Suprapubic skin (tissue), 4 donors: ENCODE results near the gene ADAMTS8. TPM values are rescaled to one million over a fixed set of nuclear protein-coding genes. Genes with fewer than 3 reads are reported as not detected.

Experiments used
- DNase-seq, 2 donors: peaks; one replicate each; pipeline ENCODE4 v3.0.0-alpha.2; 2019; ENCODE audit warnings: low spot score in 2 of 2
- H3K27ac ChIP-seq: fragments of 200-600 bp; sonication (generic); one replicate; pipeline ENCODE4 v1.5.1; 2019
- H3K27me3 ChIP-seq: fragments of 200-600 bp; sonication (generic); one replicate; pipeline ENCODE4 v1.5.1; 2019
- H3K36me3 ChIP-seq: fragments of 200-600 bp; sonication (generic); one replicate; pipeline ENCODE4 v1.5.1; 2019
- H3K4me1 ChIP-seq: fragments of 200-600 bp; sonication (generic); one replicate; pipeline ENCODE4 v1.5.1; 2019
- H3K4me3 ChIP-seq: fragments of 200-600 bp; sonication (generic); one replicate; pipeline ENCODE4 v1.5.1; 2019; ENCODE audit warnings: mild to moderate bottlenecking
- H3K9me3 ChIP-seq: fragments of 200-600 bp; sonication (generic); one replicate; pipeline ENCODE4 v1.5.1; 2019
- CTCF ChIP-seq, 2 donors: fragments of 200-600 bp in 1 of 2; fragments of 450-650 bp in 1 of 2; sonication (generic) in 1 of 2; IDR thresholded peaks; one replicate each; pipeline ENCODE4 v1.5.1; 2016 to 2019; ENCODE audit warnings: antibody characterized with exemption in 2 of 2, mild to moderate bottlenecking in 1 of 2, moderate library complexity in 1 of 2
- EP300 ChIP-seq: sonication (generic); formaldehyde crosslinking; IDR thresholded peaks from one replicate; pipeline ENCODE4 v1.6.1; 2017; ENCODE audit warnings: antibody characterized with exemption
- POLR2A ChIP-seq, 2 donors: fragments of 450-650 bp; IDR thresholded peaks; one replicate each; pipeline ENCODE4 v1.6.1; 2017; ENCODE audit warnings: antibody characterized with exemption in 2 of 2, mild to moderate bottlenecking in 2 of 2, moderate library complexity in 2 of 2
- POLR2AphosphoS5 ChIP-seq, 3 donors: sonication (generic); formaldehyde crosslinking; IDR thresholded peaks; one replicate each; pipeline ENCODE4 v1.6.1; 2017; ENCODE audit warnings: antibody characterized with exemption in 3 of 3
- WGBS: methylation state at CpG from one replicate; pipeline ENCODE4 v1.1.5; 2018; 5-methylcytosine and 5-hydroxymethylcytosine counted together
- total RNA-seq, 4 donors: library from RNA; depleted of rRNA; stranded (reverse); fragments of >200 nt; gene quantifications; one replicate each; pipeline ENCODE4 v1.1.0, GENCODE V29; 2016

Gene ADAMTS8
- total RNA-seq, 4 donors from 2014 or later, result 0.30 to 0.72 (median 0.65) TPM

DNA sequence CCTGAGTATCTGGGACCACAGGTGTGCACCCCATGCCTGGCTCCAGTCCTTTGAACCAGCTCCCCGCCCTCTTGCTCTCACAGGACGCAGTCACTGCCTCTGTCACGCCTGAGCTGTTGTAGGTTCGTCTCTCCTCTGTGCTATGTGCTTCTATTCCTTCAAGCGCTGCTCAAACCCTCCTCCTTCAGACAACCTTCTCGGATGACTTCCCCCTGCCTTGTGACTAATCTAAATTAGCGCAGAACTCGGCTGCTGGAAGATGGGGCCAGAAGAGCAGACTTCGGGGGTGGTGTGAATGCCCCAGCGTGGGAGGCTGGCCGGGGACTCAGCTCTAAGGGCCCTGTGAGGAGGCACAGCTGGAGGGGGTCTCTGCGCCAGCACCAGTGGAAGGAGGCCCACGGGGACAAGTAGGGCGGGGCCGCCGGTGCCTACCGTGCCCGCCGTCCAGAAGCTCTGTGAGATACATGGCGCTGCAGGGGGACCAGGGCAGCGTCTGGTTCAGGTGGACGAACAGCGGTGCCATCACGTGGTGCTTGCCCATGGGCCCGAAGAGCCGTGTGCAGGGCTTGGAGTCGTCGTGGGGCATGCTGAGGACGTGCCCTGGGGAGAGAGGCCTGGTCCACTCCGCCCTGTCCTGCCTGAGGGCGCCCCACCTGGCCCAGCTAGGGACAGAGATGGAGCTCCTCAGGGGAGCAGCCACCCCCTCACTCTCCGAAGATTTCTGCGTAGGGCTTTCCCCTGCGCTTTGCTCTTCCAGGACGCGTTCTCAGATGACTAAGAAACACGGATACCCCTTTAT lies 12.5 kb downstream of the ADAMTS8 start:
- Histone ChIP-seq H3K4me3 (no peak overlapping the region), H3K9me3 (no peaks in the 10 kb centered on the region), H3K4me1 (peaks cover 11% of the 10 kb centered on the region), H3K27me3 (peaks cover 5% of the 10 kb centered on the region), H3K36me3 (no peaks in the 10 kb centered on the region), H3K27ac (no peak overlapping the region)
- DNase-seq, result no peak
- TF ChIP-seq POLR2AphosphoS5 (IDR thresholded peaks at IDR 0.05), result no peak
- no peak for TF ChIP-seq CTCF (IDR thresholded peaks at IDR 0.05)
- TF ChIP-seq EP300, result no peak
- TF ChIP-seq POLR2A (IDR thresholded peaks at IDR 0.05), result no peak
- WGBS, result 86% methylated on average over 17 of the region's 37 CpGs

GRCh38 chr11:130414107-130415080 lies 14.0 kb downstream of the ADAMTS8 start:
- no peak overlapping the region for H3K27ac ChIP-seq
- peaks cover 5% of the 10 kb centered on the region for H3K27me3 ChIP-seq
- TF ChIP-seq CTCF (IDR thresholded peaks at IDR 0.05), result no peak
- WGBS, result 58% methylated on average over 12 of the region's 24 CpGs
- H3K4me1 ChIP-seq, result peaks cover 8% of the 10 kb centered on the region
- no peaks in the 10 kb centered on the region for H3K36me3 ChIP-seq
- H3K9me3 ChIP-seq, result no peaks in the 10 kb centered on the region
- no peak overlapping the region for H3K4me3 ChIP-seq
- no peak for DNase-seq

DNA sequence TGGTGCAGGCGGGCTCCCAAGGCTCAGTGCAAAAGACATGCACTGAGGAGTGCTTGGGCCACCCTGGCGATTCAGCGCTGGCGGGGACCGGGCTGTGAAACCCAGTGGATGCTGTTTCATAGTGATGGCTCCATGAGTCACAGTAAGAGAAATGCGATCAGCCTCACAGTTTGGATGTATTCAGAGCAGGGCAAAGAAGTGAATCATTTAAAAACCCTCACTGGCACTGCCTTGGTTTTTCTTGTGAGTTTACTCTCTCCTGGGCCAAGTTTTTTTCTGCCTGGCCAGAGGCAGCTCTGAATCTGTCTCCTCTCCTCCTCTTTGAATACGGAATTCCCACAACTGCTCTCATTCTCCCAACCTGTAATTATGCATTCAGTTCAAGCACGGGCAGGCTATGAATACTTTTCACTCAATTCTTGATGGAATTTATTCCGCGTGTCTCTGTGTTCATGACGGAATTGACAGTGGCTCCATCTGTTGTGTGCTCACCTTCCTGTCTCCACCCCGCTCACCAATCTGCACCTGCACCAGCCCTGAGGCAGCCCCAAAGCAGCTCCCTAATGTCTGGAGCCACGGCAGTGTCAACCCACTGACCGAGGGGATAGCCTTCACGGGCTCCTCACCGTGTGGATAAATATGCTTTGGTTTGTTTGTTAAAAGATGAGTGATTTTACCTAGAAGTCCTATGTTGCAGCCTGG lies 14.9 kb downstream of the ADAMTS8 start:
- peaks cover 5% of the 10 kb centered on the region for H3K27me3 ChIP-seq
- peaks cover 8% of the 10 kb centered on the region for H3K4me1 ChIP-seq
- H3K9me3 ChIP-seq, result no peaks in the 10 kb centered on the region
- no peak for DNase-seq
- H3K4me3 ChIP-seq, result no peak overlapping the region
- no peak for TF ChIP-seq EP300
- TF ChIP-seq POLR2AphosphoS5 (IDR thresholded peaks at IDR 0.05), result no peak
- no peak for TF ChIP-seq CTCF (IDR thresholded peaks at IDR 0.05)
- TF ChIP-seq POLR2A (IDR thresholded peaks at IDR 0.05), result no peak
- H3K27ac ChIP-seq, result no peak overlapping the region
- WGBS, result 52% methylated on average over 16 of the region's 16 CpGs
- no peaks in the 10 kb centered on the region for H3K36me3 ChIP-seq

GRCh38 chr11:130411223-130411622 lies 17.2 kb downstream of the ADAMTS8 start:
- H3K4me1 ChIP-seq, result peaks cover 12% of the 10 kb centered on the region
- H3K9me3 ChIP-seq, result no peaks in the 10 kb centered on the region
- no peak overlapping the region for H3K4me3 ChIP-seq
- TF ChIP-seq CTCF (IDR thresholded peaks at IDR 0.05) (no peak), POLR2AphosphoS5 (IDR thresholded peaks at IDR 0.05) (no peak), POLR2A (IDR thresholded peaks at IDR 0.05) (no peak), EP300 (no peak)
- peaks cover 4% of the 10 kb centered on the region for H3K27me3 ChIP-seq
- no peaks in the 10 kb centered on the region for H3K36me3 ChIP-seq
- H3K27ac ChIP-seq, result no peak overlapping the region
- WGBS, result 90% methylated on average over 11 of the region's 11 CpGs
- DNase-seq, result no peak
